ENCODE measurements around the gene SAPCD2. TPM values are rescaled to one million over a fixed set of nuclear protein-coding genes. Genes with fewer than 3 reads are reported as not detected.

SAPCD2 gene
- total and polyA plus RNA-seq, 2 of the 8 experiments (the other 6 are each of a cell fraction or from before 2014, with no cell fraction given): 12.7 to 32.1 TPM

GRCh38 chr9:137028263-137029057 lies 41.9 kb downstream of the SAPCD2 start:
- Histone ChIP-seq H2BK5ac (ENCODE audit: low read depth, low read length) (no peak overlapping the region), H3K79me2 (ENCODE audit: control insufficient read depth in 1 of 2, insufficient read depth in 2 of 2, low read length in 2 of 2) (no peaks in the 10 kb centered on the region), H3K4me2 (ENCODE audit: insufficient read depth in 1 of 2, low read depth in 2 of 2, low read length in 2 of 2) (peak overlapping the region; percentile 39 to 91), H2BK12ac (ENCODE audit: low read depth, low read length) (no peak overlapping the region), H3K4ac (replicated peaks; ENCODE audit: insufficient read length, low read depth, low read length) (no peak overlapping the region), H3K23ac (ENCODE audit: insufficient read length) (no peak overlapping the region), H2AK5ac (ENCODE audit: low read depth, low read length) (no peak overlapping the region), H3K4me1 (replicated peaks in 1 of 4; ENCODE audit: control insufficient read depth in 3 of 4, insufficient read depth in 4 of 4, low read length in 3 of 4) (peaks cover 0 to 11% (median 3%) of the 10 kb centered on the region in 4 experiments; a peak in 5 of 7 replicates), H3K36me3 (ENCODE audit: control insufficient read depth in 2 of 4, insufficient read depth in 4 of 4, low read length in 3 of 4) (no peaks in the 10 kb centered on the region), H2AFZ (ENCODE audit: low read length) (peak overlapping the region; percentile 82; the same call in 1 of the 2 replicates), H4K5ac (ENCODE audit: insufficient read length, low read depth, low read length) (no peak overlapping the region), H4K20me1 (replicated peaks in 1 of 2; ENCODE audit: control insufficient read depth in 1 of 2, insufficient read depth in 2 of 2, low read length in 2 of 2) (peaks cover 0 to 4% of the 10 kb centered on the region in 2 experiments), H3K27ac (ENCODE audit: low read depth, low read length) (no peak overlapping the region), H2BK20ac (ENCODE audit: low read length) (no peak overlapping the region), H3K4me3 (ENCODE audit: extremely low read depth in 1 of 4, insufficient read depth in 2 of 4, low read depth in 3 of 4, low read length in 4 of 4) (peak overlapping the region; percentile 37 to 78 (median 46); a peak in 7 of 8 replicates), H3K23me2 (ENCODE audit: low read depth, low read length) (peaks cover 4% of the 10 kb centered on the region; the same call in 1 of the 2 replicates), H2BK15ac (ENCODE audit: low read length) (no peak overlapping the region), H4K91ac (replicated peaks; ENCODE audit: insufficient read length, low read length) (no peak overlapping the region), H3K14ac (ENCODE audit: insufficient read length) (no peak overlapping the region), H4K8ac (ENCODE audit: extremely low read depth, insufficient read depth, low read length) (peak overlapping the region; percentile 46; the same call in 1 of the 2 replicates), H3K27me3 (replicated peaks in 1 of 4; ENCODE audit: control insufficient read depth in 3 of 4, extremely low read depth in 1 of 4, insufficient read depth in 3 of 4, low read length in 3 of 4) (peaks cover 1 to 27% (median 15%) of the 10 kb centered on the region in 4 experiments; a peak in 6 of 7 replicates), H3K9me3 (ENCODE audit: insufficient read depth in 2 of 2, low read depth in 1 of 2, low read length in 1 of 2) (no peaks in the 10 kb centered on the region), H3K79me1 (ENCODE audit: low read depth, low read length) (no peaks in the 10 kb centered on the region), H3K56ac (replicated peaks; ENCODE audit: insufficient read length, low read depth, low read length) (no peak overlapping the region), H2BK120ac (replicated peaks; ENCODE audit: low read depth, low read length) (no peak overlapping the region), H3K18ac (ENCODE audit: extremely low read depth, low read length) (peak overlapping the region; percentile 60), H3K9ac (replicated peaks in 1 of 4; ENCODE audit: extremely low read depth in 1 of 4, low read depth in 3 of 4, low read length in 3 of 4) (no peak overlapping the region; a peak in 2 of 7 replicates)
- ChIA-PET POLR2A (ENCODE audit: partially characterized antibody) (interaction anchor here (1.0 to 1.9 kb wide), 5 partner anchors 16 to 214 kb away, joined by 3 to 6 read pairs (median 4); partner anchors contain the start of gene TUBB4B), CTCF (ENCODE audit: partially characterized antibody) (interaction anchor here (0.7 to 8.5 kb wide), 71 partner anchors 9 to 440 kb away, joined by 3 to 110 read pairs (median 5); partner anchors contain the start of genes AJM1, C8G, CLIC3 and GRIN1)
- WGBS, 2 experiments (ENCODE audit: extremely low coverage in 1 of 2, insufficient coverage in 1 of 2, insufficient read length in 1 of 2, insufficient replicate concordance in 2 of 2, low coverage in 1 of 2, low lambda C conversion rate in 2 of 2, missing lambda C conversion rate in 1 of 2): 8% methylated on average over 56 of the region's 98 CpGs; no CpG with 5 or more reads in 1 of the 2 experiments
- peak in 1 of 2 experiments; percentile 77 for DNase-seq (ENCODE audit: low read depth in 1 of 2, low spot score in 2 of 2)
- FAIRE-seq: no peak
- TF ChIP-seq TCF12 (IDR thresholded peaks at IDR 0.05; ENCODE audit: low read depth, low read length): no peak
- no peak for TF ChIP-seq SUZ12 (IDR thresholded peaks at IDR 0.05; ENCODE audit: low read length)
- peak; percentile 61 for TF ChIP-seq ASH2L (IDR thresholded peaks at IDR 0.05; ENCODE audit: low read length)
- TF ChIP-seq JUND (IDR thresholded peaks at IDR 0.05; ENCODE audit: low read length): no peak
- no peak for TF ChIP-seq RXRA (IDR thresholded peaks at IDR 0.05; ENCODE audit: insufficient read depth, low read depth, low read length)
- TF ChIP-seq CTBP2 (IDR thresholded peaks at IDR 0.05; ENCODE audit: borderline replicate concordance, insufficient read depth, insufficient read length, low read length): no peak
- no peak; a peak in 1 of 4 replicates for TF ChIP-seq SIN3A (conservative IDR thresholded peaks at IDR 0.05 in 1 of 2, IDR thresholded peaks at IDR 0.05 in 1 of 2; ENCODE audit: low read depth in 1 of 2, low read length in 2 of 2)
- TF ChIP-seq EGR1 (IDR thresholded peaks at IDR 0.05; ENCODE audit: borderline replicate concordance, low read depth, low read length): peak; percentile 60; the same call in 1 of the 2 replicates
- TF ChIP-seq CREB1 (IDR thresholded peaks at IDR 0.05): no peak
- peak; percentile 58 for TF ChIP-seq E2F6 (IDR thresholded peaks at IDR 0.05)
